GM21576 (cell line): ENCODE data around the gene RAP1A.

Experiments used
- ATAC-seq: cut with Tn5 transposase; IDR thresholded peaks from one replicate; pipeline ENCODE4 v1.9.1; 2021; ENCODE audit warnings: mild to moderate bottlenecking, moderate library complexity; ENCODE audit not compliant: unreplicated experiment

RAP1A gene

DNA sequence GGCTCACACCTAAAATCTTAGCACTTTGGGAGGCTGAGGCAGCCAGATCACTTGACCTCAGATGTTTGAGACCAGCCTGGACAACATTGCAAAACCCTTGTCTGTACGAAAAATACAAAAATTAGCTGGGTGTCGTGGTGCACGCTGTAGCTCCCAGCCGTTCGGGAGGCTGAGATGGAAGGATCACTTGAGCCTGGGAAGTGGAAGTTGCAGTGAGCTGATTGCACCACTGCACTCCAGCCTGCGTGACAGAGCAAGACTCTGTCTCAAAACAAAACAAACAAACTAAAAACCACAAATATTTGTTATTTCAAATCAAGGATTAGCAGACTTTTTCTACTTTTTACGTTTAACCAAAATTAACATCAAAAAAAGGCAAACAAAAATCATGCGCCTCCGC is 88.3 kb downstream of the RAP1A start:
- no peak for ATAC-seq

DNA sequence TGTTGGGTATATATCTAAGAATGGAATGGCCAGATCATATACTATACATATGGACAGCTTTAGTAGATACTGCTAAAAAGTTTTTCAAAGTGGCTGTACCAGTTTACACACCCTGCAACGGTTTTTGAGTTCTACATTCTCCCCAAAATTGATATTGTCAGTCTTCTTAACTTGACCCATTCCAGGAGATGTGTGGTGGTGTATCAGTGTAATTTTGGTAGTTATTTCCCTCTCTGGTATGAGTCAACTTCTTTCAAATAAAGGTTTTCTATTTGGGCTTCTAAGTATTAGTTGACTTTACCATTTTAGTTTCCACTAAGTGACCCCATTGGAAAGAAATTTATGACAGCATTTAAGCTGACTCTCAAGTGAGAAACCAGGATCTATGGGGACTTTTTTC is 90.4 kb downstream of the RAP1A start:
- ATAC-seq: no peak

DNA sequence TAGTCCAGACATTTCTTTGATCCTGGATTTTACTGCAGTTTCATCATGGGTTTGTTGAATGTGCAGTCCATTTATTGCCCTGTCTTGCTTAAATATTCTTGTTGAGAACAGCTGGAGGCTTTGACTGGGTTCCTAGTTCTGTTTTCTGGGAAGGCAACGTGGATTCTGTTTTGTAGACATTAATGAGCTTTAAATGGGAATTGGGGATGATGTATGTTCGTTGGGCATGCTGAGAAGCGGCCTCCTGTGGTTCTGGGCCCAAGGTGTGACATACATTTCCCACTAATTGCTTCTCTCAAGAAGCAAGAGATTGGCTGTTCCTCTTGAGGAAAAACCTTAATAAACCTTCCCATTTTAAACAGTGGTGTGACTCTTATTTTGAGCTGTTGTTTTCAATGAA is 96.7 kb downstream of the RAP1A start:
- ATAC-seq: no peak

DNA sequence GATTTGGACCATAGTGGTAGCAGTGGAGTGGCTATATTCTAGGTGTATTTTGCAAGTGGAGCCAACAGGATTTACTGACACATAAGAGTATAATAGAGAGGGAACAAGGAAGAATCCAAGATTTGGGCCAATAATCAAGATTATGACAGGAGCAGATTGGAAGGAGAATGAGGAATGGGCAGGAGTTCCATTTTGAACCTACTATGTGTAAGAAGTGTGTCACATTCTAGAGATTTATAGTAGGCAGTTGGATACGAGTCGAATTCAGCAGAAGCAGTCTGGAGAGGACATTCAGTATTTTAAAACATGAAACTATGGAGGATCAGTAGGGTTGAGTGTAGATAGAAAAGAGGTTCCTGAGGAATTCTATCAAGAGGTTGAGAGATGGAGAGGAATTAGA is 97.9 kb downstream of the RAP1A start:
- no peak for ATAC-seq

DNA sequence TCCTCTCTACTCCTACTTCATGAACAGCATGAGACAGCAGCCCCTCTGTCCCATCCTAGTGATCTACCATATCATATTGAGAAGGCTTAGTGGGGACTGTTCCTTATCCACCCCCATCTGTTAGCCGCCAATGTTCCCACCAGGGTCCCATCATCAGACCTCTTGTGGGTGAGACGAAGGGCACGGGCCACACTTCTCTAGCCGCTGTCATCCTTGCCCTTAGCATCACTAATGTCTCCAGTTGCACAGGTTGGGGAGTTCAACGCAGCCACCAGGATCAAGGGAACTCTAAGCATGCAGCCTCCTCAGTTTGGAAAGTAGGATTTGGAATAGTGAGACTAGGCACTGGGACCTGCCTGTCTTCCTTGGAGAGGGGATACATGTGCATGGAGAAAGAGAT is 99.5 kb downstream of the RAP1A start:
- no peak for ATAC-seq

DNA sequence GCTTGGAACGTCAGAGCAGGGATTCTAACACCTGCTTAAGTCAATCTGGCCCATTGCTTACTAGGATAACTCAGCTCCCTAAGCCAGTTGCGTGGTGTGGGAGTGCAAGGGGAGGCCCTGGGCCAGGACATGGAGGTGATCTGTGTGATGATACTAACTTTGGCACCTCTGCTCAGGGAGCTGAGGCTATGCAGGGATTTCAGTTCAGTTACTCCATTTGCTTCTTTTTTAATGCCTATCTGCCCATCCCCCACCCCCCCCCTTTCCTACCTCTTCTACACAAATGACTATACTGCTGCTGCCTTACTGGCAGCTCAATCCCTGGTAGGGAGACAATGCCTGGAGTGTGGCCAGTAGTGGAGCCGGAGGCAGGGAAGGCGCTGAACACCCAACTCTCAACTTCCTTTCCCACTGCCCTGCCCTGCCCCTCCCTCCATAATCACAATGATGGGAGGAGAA is 100.1 kb downstream of the RAP1A start:
- ATAC-seq: no peak

DNA sequence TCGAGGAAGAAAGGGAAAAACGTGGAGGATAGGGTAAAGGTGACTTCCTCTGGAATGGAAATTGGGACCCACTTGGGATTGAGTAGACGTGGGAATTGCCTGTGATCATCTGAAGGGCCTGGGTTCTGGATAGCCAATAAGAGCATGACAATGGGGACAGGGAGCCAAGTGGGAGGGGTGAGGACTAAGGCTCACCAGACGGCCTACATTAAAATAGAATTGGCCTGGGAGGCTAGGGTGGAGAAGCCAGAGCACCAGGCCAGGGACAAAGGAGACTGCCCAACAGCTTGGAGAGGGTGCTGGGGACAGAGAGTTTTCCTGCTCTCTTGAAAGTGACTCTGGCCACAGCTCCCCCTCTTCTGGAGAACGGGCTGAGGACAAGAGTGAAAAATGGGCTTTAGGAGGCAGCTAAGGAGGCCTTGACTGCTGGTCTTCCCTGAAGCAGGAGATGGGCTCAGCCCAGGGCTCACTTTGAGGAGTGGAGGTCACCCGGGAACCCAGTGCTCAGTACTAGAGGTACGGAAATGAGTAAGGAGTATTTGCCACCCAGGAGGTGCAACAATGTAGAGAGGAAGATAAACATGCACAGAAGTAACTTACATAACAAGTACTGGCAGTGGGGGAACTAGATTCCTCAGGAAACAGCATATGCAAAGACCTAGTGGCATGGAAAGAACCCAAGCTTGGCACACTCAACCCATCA is 100.8 kb downstream of the RAP1A start:
- no peak for ATAC-seq

DNA sequence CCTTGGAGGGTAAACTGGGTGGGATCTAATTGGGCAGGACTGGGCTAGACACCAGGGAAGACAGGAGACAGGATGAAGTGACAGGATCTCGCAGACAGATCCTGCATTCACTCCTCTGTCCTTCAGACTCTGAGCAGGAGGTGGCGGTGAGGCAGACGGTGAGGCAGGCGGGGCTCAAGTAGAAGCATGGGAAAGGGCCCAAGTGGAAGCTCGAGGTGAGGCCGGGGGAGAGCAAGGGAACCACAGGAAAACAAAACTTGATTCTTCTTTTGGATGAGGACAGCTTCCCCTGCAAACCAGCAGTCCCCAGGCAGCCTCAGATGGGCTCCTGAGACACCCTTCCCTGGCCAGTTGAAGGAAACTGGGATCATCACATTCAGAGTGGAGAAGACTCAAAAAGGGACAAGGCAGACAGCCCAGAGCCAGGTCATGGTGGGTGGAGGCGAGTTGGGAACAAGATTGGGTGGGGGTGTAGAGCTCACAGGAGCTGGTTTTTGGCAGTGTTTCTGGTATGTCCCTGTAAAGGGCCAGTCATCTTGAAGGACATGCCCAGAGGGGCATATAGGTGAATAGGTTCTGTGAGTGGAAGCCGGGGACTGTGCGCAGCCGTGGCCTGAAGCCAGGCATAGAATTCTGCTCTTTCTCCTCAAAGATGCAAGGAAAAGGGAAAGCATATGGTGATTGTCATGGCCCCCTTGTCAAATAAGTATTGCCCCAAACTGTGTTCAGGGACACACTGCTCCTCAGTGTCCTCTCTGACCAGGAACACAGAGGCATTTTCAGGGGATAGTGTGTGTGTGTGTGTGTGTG is 101.6 kb downstream of the RAP1A start:
- no peak for ATAC-seq

DNA sequence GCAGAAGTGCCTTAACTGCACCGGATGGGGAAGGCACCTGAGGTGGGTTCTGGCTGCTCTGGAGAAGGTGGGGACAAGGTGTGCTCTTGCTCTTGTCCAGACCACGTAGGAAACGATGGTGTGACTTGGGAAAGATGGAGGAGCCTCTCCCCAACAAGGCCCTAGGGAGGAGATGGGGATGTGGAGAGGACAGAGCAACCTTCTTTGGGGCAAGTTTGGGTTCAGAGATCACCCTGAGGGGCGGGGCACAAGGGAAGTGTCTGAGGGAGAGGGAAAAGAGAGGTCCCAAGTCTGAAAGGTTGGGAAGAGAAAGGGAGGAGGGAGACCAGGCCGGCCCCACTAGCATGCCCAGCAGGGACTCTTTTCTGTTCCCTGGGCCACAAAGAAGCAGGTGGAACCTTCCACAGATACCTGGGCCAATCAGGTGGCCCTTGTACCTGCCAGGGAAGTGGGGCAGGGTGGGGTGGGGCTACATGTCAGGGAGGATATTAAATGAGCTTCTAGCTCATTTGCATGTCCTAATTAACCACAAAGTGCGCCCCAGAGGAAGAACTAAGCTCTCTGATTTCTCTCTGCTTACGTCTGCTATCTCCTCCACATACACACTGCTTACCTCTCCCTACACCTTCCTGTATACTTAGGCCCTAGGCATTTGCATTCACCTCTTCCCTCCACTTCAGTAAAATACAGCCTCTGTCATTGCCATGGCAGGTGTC is 103.7 kb downstream of the RAP1A start:
- no peak for ATAC-seq

DNA sequence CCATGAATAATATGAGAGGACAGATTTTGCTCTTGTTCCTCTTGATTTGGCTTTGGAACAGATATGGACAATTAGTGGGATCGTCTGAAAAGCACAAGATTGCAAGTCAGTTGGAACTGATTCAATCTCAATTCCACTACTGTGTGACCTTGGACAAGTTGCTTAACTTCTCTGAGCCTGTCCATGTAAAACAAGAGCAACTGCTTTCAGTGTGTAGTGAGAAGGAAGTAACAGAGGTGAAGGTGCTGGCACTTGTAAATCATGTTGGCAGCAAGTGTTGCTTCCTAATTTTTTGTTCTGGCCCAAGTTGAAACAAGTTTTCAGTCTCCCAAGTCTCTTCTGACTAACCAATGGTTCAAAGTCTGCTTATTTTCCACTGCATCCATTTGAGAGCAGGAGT is 104.3 kb downstream of the RAP1A start:
- ATAC-seq: no peak

DNA sequence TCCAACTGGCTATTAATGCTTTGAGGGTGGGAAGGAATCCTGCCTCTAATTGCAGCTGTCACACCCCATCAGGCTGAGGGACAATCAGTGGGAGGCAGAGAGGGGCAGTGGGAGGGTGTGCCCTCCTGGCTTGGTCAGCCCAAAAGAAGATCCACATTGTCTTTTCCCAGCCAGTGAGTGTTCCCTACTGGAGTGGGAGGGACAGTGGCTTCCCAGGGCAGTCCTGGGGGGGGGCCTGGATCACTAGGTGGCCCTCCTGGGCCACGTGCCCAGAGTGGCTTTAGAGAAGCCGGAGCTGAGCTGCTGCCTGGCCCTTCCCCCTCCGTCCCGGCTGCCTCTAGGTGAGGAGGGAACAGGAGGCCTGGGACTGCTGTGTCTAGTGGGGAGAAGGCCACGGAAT is 105.6 kb downstream of the RAP1A start:
- ATAC-seq: no peak

DNA sequence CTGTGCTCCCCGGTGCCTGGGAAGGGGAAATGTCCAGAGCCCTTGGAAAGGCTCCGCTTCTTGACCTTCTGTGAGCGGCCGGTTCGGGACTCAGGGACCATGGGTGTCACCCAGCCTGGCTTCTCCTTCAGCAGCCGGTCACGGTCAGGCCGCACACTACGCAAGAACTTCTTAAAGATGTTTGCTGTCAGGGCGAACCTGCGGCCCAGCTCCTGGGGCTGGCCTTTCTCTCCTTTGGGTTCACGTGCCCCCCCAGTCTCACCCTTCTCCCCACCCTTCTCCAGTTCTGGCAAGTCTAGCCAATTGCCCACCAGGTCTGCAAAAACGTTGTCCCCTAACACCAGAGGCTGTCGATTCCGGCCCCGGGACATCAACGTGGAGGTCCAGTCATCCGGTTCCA is 107.5 kb downstream of the RAP1A start:
- ATAC-seq: no peak

DNA sequence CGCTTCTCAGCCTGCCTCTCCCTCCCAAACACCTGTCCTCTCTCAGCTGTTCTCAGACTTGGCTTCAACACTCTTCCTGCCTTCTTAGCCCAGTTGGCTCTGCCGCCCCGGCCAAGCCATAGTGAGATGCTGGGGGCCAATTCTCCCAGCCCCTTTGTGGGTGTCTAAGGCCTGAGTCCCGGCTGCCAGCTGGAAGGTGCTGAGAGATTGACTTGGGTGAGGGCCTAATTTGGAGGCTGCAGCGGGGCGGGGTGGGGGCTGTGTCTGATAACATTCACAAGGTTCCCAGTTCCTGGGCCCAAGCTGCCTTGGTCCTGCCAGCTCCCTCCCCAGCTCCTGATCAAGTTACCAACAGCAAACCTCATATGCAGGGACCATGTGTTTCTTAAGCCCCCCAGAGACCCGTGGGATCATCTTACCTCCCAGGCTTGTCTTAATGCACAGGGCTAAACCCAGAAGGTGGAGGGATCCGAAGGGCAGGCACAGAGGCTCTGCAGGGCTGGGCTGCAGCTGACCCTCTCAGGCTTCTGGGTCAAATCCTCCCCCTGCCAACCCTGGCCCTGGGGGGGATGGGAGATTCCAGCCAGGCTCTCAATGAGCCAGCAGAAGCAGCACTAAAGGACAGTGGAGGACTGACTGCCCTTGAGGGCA is 109.8 kb downstream of the RAP1A start:
- no peak for ATAC-seq

DNA sequence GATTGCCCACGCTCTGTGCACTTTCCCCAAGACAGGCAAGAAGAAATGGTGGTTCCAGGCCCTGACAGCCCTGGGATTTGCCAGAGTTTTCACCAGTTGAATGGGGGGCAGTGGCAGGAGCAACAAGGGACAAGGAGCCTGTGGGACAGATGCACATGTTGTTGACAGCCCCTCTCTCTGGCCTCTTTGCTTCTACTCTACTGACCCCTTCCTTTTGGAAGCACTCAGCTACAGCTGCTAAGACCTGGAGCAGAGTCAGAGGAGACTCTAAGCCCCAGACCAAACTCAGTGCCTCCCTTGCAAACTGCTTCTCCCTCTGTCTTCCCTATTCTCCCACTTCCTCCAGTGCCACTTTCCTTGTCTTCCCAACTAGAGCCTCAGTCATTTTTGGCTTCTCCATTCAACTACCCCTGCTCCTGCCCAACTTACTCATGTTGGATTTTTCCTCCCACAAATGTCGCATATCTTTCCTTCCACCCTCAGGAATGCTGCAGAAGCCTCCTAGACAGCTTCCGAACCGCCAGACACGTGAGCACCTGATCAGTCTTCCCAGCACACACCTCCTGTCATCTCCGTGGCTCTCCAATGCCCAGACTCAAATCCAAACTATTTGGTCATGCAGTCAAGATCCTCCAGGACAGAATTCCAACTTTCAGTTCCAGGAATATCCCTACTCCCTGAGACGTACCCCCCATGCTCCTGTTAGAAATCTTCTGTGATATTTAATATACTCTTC is 110.5 kb downstream of the RAP1A start:
- ATAC-seq: no peak

DNA sequence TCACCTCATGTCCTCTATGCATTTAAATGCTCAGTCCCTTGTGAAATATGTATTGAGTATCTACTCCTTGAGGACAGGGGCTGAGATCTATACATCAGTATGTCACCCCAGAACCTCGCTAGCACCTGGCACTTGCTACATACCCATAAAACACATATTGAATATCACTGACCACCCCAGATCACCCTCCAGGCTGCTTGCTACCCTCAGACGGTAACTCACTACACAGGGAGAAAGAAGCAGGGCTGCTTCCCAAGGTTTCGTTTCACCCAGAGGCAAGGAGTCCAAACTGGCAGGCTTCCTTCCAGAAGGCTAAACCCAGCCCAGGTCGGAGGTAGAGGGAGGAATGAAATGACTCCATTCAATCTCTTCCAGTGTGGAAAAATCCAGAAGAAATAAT is 111.1 kb downstream of the RAP1A start:
- ATAC-seq: no peak

DNA sequence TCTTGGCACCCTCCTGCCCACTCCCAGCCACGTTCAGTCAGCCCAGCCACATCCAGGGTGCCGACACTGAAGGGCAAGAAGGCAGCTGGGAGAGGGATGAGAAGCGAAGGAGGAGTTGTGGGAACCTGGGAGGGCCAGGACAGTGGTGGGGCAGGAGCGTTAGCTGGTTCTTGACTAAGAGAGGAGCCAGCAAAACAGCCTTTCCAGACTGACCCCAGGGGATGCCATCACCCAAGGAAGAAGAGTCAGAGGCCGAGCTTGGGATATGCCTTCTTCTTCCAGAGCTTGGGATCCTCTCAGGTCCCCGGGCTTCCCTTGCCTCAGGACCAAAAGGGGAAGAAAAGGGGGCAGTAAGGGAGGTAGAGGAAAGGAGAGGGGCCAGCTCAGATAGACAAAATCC is 112.4 kb downstream of the RAP1A start:
- no peak for ATAC-seq

DNA sequence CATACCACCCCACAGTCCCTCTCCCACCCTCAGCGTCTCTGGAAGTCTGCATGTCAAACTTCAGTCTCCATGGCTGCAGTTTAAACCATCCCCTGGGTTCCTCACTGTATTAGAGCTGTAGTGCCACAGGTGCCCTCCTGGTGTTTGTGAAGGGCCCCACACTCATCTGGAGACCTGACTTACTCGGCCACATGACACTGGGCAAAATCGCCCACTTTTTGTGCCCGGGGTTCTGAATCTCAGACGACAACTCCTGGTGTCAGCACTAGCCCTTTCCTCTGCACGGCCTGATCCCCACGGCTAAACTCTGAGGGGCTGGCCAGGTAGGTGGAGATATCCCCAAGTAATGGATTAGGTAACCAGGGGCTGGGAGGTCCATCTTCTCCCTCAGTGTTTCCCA is 113.1 kb downstream of the RAP1A start:
- ATAC-seq: no peak

DNA sequence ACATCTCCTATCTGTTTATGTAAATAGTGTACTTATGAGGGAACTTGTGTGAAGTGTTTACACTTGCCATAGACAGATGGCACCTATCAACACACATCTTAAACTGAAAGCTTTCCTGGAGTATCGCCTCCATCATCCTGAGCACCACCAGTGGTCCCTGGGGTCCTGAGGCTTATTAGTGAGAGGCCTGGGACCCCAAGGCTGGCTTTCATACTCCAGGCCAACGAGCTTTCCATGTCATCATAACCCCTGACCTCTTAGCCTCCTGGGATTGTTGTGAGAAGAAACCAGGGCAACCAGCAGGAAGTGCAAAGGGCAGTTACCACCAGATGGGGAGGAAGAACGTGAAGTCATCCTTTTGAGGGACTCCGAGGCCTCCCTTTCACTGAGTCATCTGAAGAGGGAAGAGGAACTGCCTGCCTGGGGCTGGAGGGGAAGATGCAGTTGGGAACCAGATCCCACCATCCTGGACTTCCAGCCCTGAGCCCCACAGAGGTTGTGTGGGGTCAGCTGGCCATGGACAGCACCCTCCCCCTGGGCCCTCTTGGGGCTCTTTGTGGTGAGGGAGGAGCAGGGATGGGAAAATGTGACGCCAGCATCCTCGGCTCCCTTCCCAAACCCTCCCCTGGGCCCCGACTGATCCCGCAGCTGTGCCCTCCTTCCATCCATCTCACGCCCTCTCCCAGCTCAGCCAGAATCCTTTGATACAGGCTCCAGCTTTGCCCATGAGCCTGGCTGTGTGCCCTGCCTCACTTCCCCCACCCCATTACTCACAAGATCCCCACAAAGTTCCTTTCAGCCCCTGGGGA is 113.8 kb downstream of the RAP1A start:
- no peak for ATAC-seq

DNA sequence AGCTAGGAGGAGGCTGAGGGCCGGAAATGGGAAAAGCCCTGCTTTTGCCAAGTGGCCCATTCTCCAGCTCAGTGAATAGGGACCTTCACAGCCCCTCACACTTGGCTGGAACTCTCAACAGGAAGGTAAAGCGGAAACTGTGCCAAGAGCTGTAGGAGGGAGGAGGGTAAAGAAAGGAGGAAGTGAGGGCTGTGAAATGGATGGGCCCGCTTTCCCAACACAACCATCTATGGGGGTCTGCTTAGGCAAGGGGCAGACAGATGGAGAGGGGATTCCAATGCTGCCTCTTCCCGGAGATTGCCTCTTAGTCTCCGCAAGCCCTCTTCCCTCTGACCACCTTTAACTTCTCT is 114.4 kb downstream of the RAP1A start:
- no peak for ATAC-seq

DNA sequence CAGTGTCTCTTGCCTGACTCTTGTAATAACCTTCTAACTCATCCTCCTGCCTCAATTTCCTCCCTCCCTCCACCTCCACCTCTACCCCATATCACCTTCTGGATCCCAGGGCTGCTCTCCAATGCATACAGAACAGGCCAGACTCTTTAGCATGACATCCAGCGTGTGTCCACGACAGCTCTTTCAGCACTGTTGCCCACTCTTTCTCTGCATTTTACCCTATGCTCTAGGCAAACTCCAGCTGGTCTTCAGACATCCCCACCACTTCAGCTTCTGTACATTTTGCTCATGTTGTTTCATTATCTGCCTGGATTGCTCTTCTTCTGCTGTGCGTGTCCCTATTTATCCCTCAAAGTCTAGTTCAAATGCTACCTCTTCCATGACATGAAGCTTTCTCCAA is 114.8 kb downstream of the RAP1A start:
- ATAC-seq: no peak
